GM21515 (cell line): ENCODE results near the gene CCDC13.

Experiments used
- ATAC-seq: cut with Tn5 transposase; IDR thresholded peaks from one replicate; pipeline ENCODE4 v1.9.1; 2021; ENCODE audit not compliant: unreplicated experiment

CCDC13 gene

DNA sequence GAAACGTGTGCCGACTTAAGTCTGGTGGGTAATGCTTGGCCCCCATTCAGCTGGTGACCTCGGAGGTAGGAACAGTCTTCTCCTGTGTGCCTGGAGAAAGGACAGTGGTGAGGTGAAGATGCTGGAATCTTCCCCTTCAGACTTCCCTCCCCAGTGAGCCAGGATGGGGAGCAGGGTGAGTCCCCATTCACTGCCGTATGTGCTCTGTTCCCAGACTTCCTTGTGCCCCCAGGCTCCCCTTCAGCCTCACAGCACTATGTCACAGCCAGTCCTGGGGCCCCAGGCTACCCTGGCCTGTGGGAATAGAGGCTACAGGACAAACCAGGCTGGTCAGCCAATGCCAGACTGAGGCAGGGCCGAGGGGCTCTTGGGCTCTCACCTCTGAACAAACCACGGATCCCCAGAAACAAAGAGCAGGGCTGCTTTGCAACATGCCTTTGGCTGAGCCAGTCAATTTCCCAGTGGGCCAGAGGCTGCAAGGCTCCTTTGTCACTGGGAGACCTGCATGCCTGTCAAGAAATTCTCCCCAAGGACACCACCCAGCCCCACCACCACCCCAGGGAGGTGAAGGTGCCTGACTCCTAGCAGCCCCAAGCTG lies 38.7 kb downstream of the CCDC13 start:
- no peak for ATAC-seq

- no peak for ATAC-seq
Measured at GRCh38 chr3:42733501-42734262, 39.4 kb downstream of the CCDC13 start.

DNA sequence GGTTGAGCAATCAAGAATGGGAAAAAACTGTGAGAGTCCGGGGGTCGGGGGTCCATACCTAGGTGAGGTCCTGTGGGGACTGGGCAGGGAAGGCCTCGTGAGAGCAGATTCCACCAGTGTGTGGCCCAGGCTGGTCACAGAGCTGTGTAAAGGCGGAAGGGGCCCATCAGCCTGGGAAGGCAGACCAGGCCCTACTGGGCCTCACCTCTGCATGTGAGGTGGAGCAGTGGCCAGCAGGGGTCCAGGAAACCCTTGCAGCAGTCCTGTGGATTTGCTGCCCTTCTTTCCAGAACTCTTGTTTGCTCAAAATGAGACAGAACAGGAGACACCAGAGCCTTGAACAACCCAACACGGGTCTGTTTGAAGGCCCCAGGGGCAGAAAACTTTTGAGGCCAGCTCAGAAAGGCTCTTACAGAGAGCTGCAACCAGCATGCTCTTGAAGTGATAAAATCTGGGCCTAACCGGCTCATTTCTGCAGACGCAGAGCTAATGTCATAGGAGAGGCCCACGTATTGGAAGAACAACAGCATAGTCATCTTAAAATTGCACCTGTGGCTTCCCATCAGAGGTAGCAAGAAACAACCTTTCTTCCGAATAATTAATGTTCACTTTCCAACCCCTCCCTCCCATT lies 40.1 kb downstream of the CCDC13 start:
- no peak for ATAC-seq

DNA sequence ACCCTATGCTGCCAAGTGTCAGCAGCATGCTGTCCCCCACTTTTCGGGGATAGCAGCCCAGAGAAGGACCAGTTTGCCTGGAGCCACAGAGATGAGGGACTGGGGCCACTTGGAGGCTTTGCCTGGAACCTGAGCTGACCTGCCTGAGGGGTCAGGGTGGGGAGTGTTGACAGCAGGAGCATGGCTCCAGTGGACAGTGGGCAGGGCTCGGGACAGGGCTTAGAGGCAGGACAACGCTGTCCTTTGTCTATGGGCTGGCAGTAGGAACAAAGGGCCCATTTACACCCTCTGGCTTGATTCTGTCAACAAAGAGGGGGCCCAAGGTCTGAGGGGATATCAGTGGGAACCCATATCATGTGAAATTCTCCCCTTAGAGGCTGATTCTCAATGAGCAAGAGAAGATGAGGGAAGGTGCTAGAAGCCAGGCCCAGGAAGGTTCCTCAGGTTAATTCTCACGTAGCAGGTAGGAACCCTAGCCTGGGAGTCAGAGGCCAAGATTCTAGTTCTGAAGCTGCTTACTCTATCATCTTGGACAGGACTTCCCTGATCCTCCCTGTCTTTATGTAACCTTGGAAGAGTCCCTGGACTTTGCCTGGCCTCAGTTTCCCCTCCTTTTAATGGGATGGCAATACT lies 40.7 kb downstream of the CCDC13 start:
- ATAC-seq, result no peak

DNA sequence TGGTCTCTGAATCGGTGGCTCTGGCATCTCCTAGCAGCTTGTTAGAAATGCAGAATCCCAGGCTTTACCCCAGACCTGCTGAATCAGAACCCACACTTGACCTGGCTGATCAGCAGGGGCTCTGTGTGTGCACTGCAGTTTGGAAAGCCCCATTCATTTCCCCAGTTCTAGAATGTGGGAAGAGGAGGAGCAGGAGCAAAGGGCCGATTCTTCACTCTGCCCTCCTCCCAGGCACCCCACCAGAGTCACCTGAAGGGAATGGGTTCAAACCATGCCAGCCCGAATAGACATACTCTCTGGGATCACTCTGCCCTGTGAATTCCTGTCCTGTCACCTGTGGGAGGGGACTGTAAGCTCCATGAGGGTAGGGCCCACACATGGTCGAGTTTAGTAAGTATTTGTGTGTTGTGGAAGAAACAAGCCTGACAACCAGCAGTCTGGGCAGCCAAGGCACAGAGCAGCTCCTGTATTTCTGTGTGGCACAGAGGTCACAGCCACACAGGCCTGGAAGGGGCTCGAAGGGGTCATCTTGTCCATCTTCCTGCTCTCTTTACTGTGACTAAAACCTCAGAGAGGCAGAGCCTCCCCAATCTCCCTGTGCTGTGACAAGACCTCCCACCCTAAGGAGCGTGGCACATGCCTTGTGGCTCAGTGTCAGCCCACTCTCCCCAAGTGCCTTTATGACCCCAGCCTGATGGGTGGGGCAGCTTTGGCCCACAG lies 41.4 kb downstream of the CCDC13 start:
- no peak for ATAC-seq

- no peak for ATAC-seq
Measured at GRCh38 chr3:42730706-42731420, 42.2 kb downstream of the CCDC13 start.

GRCh38 chr3:42730294-42730693 lies 42.8 kb downstream of the CCDC13 start:
- no peak for ATAC-seq

DNA sequence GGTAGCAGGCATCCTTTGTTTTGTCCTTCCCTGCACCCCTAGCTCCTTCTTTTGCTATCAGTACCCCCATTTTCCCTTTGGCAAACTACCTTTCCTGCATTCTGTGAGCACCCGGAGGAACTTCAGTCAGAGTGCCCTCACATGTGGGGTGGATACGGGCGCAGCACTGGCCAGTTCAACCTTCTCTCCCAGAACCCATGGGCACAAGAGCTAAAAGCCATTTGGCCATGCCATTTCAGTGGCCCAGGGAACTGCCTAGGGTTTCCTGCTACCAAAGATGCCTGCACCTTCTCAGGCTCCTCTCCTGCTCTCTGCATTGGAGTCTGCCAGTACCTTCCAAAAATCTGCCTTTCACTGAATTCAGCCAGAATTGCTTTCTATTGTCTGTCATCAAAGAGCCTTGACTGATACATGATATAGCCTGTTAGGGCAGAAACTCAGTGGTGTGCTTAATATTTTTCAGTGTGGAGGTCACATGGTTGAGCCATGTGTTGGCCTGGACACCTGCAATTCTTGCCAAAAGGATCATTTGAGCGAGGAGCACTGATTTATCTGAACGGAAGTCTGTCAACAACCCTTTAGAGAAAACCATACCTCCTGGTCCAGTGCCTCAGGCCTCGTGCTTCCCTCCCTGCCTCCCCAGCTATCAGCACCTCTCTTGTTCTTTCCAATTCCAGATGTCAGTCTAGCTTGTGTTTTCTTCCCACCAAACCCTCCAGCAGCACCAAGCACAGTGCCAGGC lies 43.5 kb downstream of the CCDC13 start:
- no peak for ATAC-seq

GRCh38 chr3:42728668-42729364 lies 44.2 kb downstream of the CCDC13 start:
- ATAC-seq, result no peak

DNA sequence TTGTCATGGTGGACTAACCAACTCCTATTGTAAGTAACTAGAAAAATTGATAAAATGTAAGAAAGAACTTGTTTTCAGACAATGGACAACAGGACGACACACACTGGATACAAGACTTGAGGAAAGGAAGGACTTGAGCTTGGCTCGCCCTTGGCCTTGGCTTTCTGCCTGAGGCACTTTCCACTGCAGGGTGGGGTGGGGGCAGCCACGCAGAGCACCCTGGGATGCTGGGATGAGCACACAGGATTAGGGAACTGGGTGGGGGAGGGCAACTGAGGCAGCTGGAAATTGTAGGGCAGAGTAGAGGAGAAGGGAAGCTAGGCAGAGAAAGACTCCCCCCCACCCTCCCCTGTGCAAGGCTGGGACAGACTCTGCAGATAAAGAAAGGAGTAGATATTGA lies 45.0 kb downstream of the CCDC13 start:
- no peak for ATAC-seq

GRCh38 chr3:42725454-42725853 lies 47.6 kb downstream of the CCDC13 start:
- no peak for ATAC-seq

DNA sequence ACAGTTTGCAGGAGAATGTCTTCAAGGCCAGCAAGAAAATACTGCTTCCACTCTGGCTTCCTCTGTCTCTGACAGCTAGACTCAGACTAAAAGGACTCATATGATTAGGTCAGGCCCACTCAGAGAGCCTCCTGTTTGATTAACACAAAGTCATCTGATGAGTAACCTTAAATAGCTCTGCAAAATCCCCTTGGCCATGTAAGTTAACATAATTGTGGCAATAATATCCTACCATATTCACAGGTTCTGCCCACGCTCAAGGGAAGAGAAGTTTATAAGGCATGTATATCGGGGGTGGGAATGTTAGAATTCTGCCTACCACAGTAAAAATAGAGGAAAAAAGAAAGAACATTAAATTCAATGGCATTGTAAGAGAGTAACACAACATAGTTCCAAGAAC lies 49.8 kb downstream of the CCDC13 start:
- no peak for ATAC-seq
